Uterus (tissue), 2 donors: ENCODE results near the gene ASCC1.

ENCODE experiments used
- CTCF ChIP-seq, 4 experiments: fragments of 200-600 bp in 2 of 4; fragments of 450-650 bp in 2 of 4; sonication (generic) in 2 of 4; IDR thresholded peaks; one replicate each; pipeline ENCODE4 v1.5.1; 2016 to 2019; ENCODE audit warnings: antibody characterized with exemption in 4 of 4, mild to moderate bottlenecking in 2 of 4, moderate library complexity in 1 of 4
- POLR2A ChIP-seq, 2 donors: fragments of 450-650 bp; IDR thresholded peaks; one replicate each; pipeline ENCODE4 v1.6.1; 2016; ENCODE audit warnings: antibody characterized with exemption in 2 of 2, mild to moderate bottlenecking in 1 of 2, moderate library complexity in 1 of 2

GRCh38 chr10:72056113-72056512, 160.0 kb downstream of the ASCC1 start:
- TF ChIP-seq CTCF (IDR thresholded peaks at IDR 0.05) (no peak), POLR2A (IDR thresholded peaks at IDR 0.05) (no peak)
